NCI-H524 treated with DMSO at 0.1 percent for 48 hours (cell line): ENCODE measurements around the gene DPM3.
A peak's percentile ranks its signal among the peaks of the same experiment; 100 is the strongest.

Source experiments
- DNase-seq: peaks from one replicate; lab custom pipeline; 2025; lab: John Stamatoyannopoulos, UW

The DPM3 gene

GRCh38 chr1:155093911-155094621 lies 46.3 kb downstream of the DPM3 start:
- DNase-seq = peak; percentile 34

GRCh38 chr1:155092641-155093040 lies 47.7 kb downstream of the DPM3 start:
- no peak for DNase-seq

GRCh38 chr1:155092131-155092530 lies 48.2 kb downstream of the DPM3 start:
- no peak for DNase-seq

- DNase-seq = no peak
Observed at GRCh38 chr1:155091071-155092051, 49.0 kb downstream of the DPM3 start.
